ENCODE data around the gene GABARAPL1. TPM values are rescaled to one million over a fixed set of nuclear protein-coding genes. Genes with fewer than 3 reads are reported as not detected.

The GABARAPL1 gene
- total RNA-seq, 1 experiment from 2014 or later, result 55.6 TPM

DNA sequence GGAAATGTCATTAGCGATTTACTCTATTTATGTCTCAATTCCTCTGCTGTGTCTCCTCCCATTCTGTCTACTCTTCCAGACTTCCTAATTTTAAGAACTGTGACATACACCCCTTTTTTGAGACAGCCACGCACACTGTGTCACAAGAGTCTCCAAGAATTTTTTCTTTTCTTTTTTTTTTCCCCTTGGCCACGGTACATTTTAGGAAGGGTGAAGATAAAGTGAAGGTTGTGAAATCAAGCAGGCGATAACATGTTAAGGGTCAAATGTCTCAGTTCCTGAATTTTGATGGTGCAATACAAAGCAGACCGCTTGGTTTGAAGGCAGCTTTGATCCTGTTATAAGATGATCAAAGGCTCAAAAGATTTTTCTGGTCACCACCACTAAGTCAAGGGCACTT, 45.1 kb upstream of the GABARAPL1 start:
- Histone ChIP-seq H3K56ac (ENCODE audit: insufficient read length, low read depth, low read length) (no peak overlapping the region), H3K27me3 (ENCODE audit: insufficient read depth, low read length) (no peaks in the 10 kb centered on the region), H3K27ac (ENCODE audit: insufficient read length, low read depth, low read length) (no peak overlapping the region), H3K18ac (ENCODE audit: insufficient read length, low read depth, low read length) (no peak overlapping the region), H3K23ac (ENCODE audit: insufficient read length, low read depth, low read length) (no peak overlapping the region), H3K9me3 (ENCODE audit: control insufficient read depth, low read depth, low read length) (no peaks in the 10 kb centered on the region), H2BK120ac (ENCODE audit: low read depth, low read length, poor library complexity, severe bottlenecking) (no peak overlapping the region), H4K5ac (ENCODE audit: insufficient read length, low read depth, low read length) (no peak overlapping the region), H2AFZ (ENCODE audit: low read length) (no peak overlapping the region), H3K4ac (ENCODE audit: low read depth, low read length) (no peak overlapping the region), H4K20me1 (ENCODE audit: control insufficient read depth, insufficient read depth, insufficient read length) (no peaks in the 10 kb centered on the region), H4K8ac (replicated peaks; ENCODE audit: insufficient read length, low read depth, low read length) (no peak overlapping the region), H2BK20ac (ENCODE audit: low read depth, low read length, poor library complexity, severe bottlenecking) (no peak overlapping the region), H3K14ac (ENCODE audit: insufficient read depth, low read length) (no peak overlapping the region), H3T11ph (ENCODE audit: low read length) (no peak overlapping the region), H2BK5ac (ENCODE audit: insufficient read length, low read length) (no peak overlapping the region), H3K23me2 (ENCODE audit: insufficient read length, low read depth, low read length, poor library complexity, severe bottlenecking) (no peaks in the 10 kb centered on the region), H2BK15ac (ENCODE audit: low read depth, low read length) (no peak overlapping the region), H3K79me1 (ENCODE audit: insufficient read depth, low read depth, low read length, poor library complexity, severe bottlenecking) (no peaks in the 10 kb centered on the region), H3K79me2 (ENCODE audit: insufficient read depth, low read length) (no peaks in the 10 kb centered on the region), H2BK12ac (ENCODE audit: insufficient read length, low read depth, low read length) (no peak overlapping the region), H2AK5ac (ENCODE audit: insufficient read length, low read length) (no peak overlapping the region), H4K91ac (ENCODE audit: insufficient read length, low read depth, low read length) (no peak overlapping the region), H3K4me1 (ENCODE audit: insufficient read depth, low read length) (no peaks in the 10 kb centered on the region), H3K9ac (ENCODE audit: extremely low read depth, insufficient read length, low read length) (no peak overlapping the region), H3K4me2 (ENCODE audit: insufficient read depth, insufficient read length, low read length) (no peak overlapping the region)
- WGBS (ENCODE audit: extremely low coverage, insufficient read length, low lambda C conversion rate), result no CpG with 5 or more reads among the region's 5 CpGs
- DNase-seq, result no peak
- Mint-ChIP-seq H3K4me1 (no peaks in the 10 kb centered on the region), H3K27me3 (ENCODE audit: low read depth) (no peaks in the 10 kb centered on the region), H3K4me3 (no peak overlapping the region), H3K9me3 (no peaks in the 10 kb centered on the region), H3K36me3 (ENCODE audit: insufficient read depth in 1 of 3, low read depth in 3 of 3) (no peaks in the 10 kb centered on the region; a peak in 1 of 7 replicates), H3K27ac (no peak overlapping the region)
- TF ChIP-seq, protein P1, sequence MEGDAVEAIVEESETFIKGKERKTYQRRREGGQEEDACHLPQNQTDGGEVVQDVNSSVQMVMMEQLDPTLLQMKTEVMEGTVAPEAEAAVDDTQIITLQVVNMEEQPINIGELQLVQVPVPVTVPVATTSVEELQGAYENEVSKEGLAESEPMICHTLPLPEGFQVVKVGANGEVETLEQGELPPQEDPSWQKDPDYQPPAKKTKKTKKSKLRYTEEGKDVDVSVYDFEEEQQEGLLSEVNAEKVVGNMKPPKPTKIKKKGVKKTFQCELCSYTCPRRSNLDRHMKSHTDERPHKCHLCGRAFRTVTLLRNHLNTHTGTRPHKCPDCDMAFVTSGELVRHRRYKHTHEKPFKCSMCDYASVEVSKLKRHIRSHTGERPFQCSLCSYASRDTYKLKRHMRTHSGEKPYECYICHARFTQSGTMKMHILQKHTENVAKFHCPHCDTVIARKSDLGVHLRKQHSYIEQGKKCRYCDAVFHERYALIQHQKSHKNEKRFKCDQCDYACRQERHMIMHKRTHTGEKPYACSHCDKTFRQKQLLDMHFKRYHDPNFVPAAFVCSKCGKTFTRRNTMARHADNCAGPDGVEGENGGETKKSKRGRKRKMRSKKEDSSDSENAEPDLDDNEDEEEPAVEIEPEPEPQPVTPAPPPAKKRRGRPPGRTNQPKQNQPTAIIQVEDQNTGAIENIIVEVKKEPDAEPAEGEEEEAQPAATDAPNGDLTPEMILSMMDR (conservative IDR thresholded peaks at IDR 0.05), result no peak
